K562 (cell line): Measurements from ENCODE around the gene NEDD9.

ENCODE experiments used
- BHLHE40 ChIP-seq: IDR thresholded peaks from 2 replicates; pipeline ENCODE4 v1.6.1; 2011; ENCODE audit warnings: low read length, improper control_type of control experiment
- CEBPB ChIP-seq: fragments of 450-650 bp; IDR thresholded peaks from 2 replicates; pipeline ENCODE4 v1.6.1; 2016; ENCODE audit warnings: missing genetic modification characterization, missing compliant biosample characterization
- FUS ChIP-seq: fragments of 200-400 bp; formaldehyde crosslinking; optimal IDR thresholded peaks from 2 replicates; pipeline ENCODE3; 2017; ENCODE audit warnings: low read depth, low read length
- POLR2A ChIP-seq: fragments of 450-650 bp; conservative IDR thresholded peaks from 2 replicates; pipeline ENCODE4 v1.6.1; 2016
- RBM14 ChIP-seq: fragments of 200-400 bp; formaldehyde crosslinking; IDR thresholded peaks from 2 replicates; pipeline ENCODE4 v1.6.1; 2018; ENCODE audit warnings: low read depth, mild to moderate bottlenecking, low read length, moderate library complexity, borderline replicate concordance; ENCODE audit not compliant: insufficient read depth
- RFX5 ChIP-seq: IDR thresholded peaks from 2 replicates; pipeline ENCODE4 v1.6.1; 2011; ENCODE audit warnings: low read depth, mild to moderate bottlenecking, improper control_type of control experiment, low read length
- TF ChIP-seq, protein P1 (sequence below): fragments of 250-450 bp; sonication (Bioruptor Pico); IDR thresholded peaks from 2 replicates; pipeline ENCODE4 v1.5.0; 2021

DNA sequence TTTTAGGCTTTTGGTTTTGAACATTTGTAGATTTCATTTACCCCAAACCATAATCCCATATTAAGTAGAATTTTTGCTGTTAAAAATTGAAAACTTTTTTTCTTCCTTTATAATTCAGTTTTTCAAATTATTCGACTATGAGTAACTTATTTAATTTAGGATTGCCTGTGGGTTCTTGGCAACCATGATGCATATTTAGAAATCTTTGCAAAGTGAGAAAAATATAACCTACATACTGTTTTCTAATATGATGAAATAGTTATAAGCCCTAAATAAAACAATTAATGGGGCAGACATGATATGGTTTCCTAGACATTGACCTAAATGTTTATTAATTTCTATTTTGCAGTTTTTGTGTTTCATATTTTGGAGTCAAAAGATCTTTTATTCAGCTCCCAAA is 23.6 kb downstream of the NEDD9 start:
- TF ChIP-seq RBM14 (no peak), CEBPB (tag) (no peak), POLR2A (no peak), RFX5 (no peak), BHLHE40 (no peak), FUS (no peak)
- TF ChIP-seq, protein P1, sequence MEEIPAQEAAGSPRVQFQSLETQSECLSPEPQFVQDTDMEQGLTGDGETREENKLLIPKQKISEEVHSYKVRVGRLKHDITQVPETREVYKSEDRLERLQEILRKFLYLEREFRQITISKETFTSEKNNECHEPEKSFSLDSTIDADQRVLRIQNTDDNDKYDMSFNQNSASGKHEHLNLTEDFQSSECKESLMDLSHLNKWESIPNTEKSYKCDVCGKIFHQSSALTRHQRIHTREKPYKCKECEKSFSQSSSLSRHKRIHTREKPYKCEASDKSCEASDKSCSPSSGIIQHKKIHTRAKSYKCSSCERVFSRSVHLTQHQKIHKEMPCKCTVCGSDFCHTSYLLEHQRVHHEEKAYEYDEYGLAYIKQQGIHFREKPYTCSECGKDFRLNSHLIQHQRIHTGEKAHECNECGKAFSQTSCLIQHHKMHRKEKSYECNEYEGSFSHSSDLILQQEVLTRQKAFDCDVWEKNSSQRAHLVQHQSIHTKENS (CRISPR knock-in tag): no peak
